HL-60/S4 treated with retinoic acid at 250 ng/mL for 4 days and 3 days (cell line): ENCODE results near the gene TEPSIN.

ENCODE experiments used
- in situ Hi-C: fragments of 300-500 bp; cut with MboI; formaldehyde crosslinking; loops from 2 replicates; pipeline ENCODE4 v1.7.0; 2022; ENCODE audit warnings: low sequenced_read_pairs

The TEPSIN gene, protein sequence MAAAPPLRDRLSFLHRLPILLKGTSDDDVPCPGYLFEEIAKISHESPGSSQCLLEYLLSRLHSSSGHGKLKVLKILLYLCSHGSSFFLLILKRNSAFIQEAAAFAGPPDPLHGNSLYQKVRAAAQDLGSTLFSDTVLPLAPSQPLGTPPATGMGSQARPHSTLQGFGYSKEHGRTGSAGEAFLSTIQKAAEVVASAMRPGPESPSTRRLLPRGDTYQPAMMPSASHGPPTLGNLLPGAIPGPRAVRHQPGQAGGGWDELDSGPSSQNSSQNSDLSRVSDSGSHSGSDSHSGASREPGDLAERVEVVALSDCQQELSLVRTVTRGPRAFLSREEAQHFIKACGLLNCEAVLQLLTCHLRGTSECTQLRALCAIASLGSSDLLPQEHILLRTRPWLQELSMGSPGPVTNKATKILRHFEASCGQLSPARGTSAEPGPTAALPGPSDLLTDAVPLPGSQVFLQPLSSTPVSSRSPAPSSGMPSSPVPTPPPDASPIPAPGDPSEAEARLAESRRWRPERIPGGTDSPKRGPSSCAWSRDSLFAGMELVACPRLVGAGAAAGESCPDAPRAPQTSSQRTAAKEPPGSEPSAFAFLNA

DNA sequence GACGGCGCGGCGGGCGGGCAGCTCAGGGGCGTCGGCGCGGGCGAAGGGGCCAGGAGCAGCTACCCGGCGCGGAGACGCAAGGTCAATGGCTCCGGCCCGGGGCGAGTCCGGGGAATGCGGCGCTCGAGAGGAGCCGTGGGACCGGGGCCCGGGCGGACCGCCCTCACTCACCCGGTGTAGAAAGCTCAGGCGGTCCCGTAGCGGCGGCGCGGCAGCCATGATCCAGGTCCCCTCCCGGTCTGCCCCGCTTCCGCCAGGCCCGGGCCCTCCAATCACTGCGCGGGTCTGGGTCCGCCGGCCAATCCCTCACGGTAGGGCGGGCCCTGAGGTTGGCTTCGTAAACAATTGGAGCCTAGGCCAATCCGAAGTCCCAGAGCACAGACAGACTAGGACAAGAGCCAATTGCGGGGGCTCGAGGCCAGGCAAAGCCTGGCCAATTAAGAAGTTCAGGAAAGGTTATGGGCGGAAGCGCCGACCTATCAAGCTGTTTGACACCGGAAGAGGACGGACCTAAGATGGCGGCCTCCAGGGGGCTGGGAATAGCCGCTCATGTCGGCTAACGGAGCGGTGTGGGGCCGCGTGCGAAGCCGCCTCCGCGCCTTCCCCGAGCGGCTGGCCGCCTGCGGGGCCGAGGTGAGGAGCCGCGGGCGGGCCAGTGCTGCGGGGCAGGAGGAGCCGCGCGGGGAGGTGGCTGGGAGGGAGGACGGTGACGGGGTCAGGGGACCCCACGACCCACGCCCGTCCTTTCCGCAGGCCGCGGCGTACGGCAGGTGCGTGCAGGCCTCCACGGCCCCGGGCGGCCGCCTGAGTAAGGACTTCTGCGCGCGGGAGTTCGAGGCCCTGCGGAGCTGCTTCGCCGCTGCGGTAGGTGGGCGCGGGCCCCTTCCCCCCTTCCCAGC lies at the start of gene TEPSIN, which contains the start of gene NDUFAF8:
Gene TEPSIN, minus strand, starts transcription at position 241 of the 899 bp plus-strand sequence. Its CDS starts 22 bp downstream, at position 219.
Gene NDUFAF8, plus strand, starts transcription at position 504 of the 899 bp plus-strand sequence. Its CDS starts 46 bp downstream, at position 550.
- in situ Hi-C loops, result no loop called here

DNA sequence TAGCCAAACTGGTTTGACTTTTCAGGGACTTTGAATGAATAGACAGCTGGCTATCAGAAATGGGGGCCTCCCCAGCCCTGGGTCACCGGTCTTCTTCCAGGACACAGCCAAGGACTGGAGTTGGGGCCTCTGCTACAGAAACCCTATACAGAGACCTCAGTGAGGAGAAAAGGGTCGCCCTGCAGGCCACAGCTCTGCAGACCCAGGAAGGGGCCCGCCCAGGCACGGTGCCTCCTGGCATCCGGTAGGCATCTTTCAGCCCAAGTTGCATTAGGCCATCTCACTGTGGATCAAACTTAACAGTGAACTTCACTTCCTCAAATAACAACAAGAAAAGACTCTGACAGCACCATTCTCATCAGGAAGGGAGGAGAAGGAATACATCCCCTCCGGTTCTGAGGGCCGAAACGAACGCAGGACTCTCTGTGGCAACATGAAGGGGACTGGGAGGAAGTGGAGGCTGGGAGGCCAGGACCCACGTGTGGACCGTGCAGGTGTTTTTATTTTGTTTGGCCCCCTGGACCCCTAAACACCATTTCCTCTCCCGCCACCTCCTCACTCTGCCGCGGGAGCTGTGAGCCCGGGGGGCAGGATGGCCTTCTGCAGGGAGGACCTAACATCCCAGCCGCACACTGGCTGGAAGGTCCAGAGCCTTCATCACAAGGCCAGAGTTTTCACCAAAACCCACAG lies 49.0 kb upstream of the TEPSIN start:
- in situ Hi-C loops, result no loop called here

DNA sequence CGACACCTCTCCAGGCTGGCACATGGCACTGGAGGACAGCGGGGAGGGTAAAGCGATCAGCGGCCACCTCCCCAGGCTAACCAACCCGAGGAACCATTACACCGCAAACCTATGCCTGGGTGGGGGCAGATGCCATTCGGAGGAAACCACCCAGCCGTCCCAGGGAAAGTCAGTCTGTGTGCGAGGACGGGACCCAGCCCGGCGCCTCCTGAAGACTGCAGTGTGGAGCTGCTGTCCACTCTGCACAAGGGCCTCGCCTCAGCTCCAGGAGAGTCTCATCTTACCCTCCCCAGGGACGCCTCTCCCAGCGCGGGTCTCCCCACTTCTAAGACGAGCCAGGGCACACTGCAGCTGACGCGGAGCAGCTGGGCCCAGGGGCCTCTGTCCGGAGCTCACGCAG lies 48.3 kb upstream of the TEPSIN start:
- in situ Hi-C loops, result no loop called here

DNA sequence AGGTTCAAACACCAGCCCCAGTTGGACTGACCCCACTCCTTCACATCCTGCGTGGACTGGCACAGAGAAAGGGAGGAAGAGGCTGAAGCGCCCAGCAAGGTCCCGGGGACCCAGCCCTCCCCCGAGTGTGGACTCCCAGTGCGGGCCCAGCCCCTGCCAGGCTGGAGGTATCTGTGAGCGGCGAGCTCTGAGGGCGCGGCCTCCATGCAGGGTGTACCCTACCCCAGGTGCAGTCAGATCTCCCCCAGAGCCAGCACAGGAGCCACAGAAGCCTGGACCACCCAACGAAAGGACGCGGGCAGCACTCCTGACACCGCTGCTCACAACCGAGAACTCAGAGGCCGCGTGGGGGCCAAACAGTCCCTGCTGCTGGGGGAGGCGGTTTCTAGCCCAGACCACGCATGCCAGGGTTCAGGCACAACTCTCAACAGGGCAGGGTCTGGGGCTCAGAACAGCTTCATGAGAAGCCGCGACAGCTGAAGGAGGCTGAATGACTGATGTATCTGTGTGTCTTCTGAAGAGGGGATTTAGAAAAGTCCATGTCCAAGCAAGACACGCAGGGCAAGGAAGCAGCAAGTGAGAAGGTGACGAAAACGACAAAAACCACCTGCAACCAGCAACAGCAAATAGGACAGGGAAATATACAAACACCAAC lies 47.8 kb upstream of the TEPSIN start:
- in situ Hi-C loops, result no loop called here

DNA sequence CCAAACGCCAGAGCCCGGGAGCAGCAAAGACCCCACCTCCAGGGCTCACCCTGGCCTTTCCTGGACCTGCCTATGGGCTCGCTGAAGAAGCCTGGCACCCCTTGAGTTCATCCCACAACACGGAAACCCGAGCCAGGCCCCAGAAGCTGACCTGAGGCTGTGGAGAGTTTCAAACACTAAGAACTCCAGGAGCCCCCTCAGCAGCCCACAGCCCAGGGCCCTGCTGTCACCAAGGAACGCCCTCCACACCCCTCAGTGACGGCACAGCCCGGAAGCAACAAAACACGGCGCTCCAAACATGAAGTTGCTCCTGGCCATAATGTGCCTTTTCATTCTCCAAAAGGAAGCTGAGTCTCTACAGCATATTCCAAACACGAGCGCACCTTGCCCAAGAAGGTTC lies 47.0 kb upstream of the TEPSIN start:
- in situ Hi-C loops, result no loop called here

DNA sequence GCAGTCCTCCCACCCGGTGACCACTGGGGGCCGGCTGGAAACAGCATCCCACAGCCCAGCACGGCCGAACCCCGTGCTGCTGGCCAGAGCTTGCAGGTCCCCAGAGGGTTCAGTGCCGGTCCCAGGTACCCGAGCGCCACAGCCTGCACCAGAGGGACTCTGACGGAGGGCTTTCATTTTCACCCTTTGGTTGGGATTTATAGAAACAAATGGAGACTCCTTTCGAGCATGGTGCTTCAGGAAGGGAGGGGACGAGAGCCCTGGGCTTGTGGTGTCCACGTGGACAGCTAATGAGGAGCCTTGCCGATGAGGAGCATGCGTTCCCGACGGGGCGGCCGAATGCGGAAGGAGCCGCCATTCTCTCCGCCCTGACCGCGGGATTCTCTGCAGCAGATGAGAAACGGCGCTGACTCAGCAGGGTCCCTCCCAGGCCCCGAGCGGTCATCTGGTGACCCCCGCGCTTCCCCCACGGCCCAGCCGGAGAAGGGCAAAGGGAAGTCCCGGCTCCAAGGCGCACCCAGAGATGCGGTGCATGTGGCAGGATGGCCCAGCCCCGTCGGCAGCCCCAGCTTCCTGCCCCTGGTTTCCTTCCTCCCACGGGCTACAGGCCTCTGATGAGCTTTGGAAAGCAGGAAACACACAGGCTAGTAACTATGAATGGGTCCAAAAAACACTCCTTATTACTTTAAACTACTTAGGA lies 46.5 kb upstream of the TEPSIN start:
- in situ Hi-C loops, result no loop called here

DNA sequence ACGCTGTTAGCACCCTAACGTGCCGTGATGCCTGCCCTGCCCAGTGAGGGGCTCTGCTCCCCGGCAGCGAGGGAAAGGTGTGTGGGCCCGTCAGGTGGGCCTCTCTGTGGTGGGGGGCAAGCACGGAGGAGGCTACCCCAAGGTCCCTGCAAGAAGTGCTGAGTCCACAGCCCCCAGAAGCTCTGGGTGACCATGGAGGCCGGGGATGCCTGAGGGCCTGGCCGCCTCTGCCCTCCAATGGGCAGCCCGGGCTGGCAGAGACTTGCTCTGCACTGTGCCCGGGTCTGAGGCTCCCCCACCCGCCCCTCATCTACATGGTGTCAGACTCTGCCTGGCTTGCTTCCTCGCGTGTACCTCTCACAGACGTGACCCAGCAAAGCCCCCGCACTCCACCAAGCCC lies 44.0 kb upstream of the TEPSIN start:
- in situ Hi-C loops, result no loop called here

DNA sequence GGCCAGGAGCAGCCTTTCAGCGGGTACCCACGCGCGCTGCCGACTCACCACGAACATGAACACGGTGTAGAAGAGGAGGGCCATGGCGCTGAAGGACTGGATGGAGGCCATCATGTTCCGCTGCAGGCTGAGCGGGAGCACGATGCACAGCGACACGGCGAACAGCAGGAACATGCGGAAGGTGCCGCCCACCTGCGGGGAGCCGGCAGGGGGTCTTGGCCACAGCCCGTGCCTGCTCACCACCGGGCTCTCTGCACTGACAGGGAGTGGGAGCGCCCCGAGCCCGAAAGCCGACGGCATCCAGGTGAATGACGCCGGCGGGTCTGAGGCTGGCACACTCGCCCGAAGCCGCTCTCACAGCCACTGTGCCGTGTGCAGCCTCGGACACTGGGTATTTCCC lies 43.3 kb upstream of the TEPSIN start:
- in situ Hi-C loops, result no loop called here

DNA sequence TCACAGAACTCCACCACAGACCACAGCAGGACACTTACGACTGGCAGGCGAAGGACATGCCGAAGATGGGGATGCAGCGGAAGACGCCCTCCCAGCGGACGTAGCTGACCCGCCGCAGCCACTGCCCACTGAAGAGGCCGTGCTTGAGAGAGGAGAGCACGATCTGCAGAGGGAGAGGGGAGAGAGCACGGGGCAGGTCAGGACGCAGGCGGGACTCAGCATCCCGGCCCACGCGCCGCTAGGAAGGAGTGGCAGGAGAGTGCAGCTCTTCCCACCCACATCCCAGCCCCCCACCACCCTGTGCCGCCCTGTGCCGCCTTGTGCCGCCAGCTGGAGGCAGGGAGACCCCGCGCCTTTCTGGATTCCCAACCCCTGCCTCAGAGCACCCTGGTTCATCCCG lies 41.7 kb upstream of the TEPSIN start:
- in situ Hi-C loops, result no loop called here

DNA sequence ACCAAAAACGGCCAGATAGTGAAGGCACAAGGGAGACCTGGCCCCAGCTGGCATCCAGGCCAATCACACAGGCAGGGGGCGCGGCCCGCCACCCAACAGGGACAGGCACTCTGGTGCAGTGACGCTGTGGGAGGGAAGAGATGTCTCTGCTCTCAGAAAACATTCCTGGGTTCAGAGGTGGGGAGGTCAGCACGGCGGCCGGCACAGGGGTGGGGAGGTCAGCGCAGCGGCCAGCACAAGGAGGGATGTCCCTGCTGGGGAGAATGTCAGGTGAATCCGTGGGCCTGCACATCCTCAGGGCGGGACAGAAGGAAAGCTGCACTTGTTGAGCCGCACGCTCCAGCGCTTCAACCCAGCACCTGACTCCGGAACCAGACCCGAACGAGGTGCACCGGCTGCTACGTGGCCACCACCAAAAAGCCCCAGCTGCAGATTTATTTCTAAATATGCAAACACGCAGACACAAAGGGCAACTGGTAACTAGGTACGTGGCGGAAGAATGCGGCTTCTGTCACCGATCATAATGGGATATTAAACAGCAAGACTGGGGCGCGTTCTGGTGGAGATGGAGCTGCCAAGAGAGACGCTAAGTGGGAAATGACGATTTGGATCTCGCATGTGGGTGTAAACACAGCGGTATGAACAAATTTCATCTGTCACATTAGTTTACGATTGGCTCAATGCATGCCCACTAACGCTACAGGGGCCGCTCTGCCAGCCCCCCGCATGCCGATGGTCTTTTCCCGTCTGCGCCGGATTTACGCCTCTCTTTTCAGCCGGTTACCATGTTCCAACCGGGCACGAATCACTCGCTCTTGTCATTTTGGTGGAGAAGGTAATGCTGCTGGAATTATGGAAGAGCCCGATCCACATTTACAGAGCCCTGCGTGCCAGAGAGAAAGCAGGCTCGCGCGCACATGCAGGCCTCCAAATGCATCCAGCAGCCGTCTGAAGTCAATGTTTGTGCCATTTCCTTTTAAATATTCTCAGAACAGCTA lies 40.7 kb upstream of the TEPSIN start:
- in situ Hi-C loops, result no loop called here

DNA sequence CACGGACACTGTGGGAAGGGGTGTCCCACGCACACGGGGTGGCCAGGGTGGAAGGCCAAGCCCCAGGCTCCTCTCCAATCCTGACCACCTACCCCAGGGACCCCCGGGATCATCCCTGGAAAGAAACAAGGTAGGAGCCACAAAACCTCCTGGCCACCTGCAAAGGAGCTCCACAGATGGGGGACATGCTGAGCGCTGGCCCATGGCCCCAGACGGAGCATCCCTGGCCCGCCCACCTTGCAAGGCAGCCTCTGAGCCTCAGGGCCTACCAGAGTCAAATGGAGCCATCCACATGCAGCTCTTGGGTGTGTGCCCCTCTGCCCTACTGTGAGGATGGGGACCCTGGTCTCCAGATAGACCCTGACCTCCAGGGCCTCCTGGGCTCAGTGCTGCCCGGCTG lies 40.0 kb upstream of the TEPSIN start:
- in situ Hi-C loops, result no loop called here

DNA sequence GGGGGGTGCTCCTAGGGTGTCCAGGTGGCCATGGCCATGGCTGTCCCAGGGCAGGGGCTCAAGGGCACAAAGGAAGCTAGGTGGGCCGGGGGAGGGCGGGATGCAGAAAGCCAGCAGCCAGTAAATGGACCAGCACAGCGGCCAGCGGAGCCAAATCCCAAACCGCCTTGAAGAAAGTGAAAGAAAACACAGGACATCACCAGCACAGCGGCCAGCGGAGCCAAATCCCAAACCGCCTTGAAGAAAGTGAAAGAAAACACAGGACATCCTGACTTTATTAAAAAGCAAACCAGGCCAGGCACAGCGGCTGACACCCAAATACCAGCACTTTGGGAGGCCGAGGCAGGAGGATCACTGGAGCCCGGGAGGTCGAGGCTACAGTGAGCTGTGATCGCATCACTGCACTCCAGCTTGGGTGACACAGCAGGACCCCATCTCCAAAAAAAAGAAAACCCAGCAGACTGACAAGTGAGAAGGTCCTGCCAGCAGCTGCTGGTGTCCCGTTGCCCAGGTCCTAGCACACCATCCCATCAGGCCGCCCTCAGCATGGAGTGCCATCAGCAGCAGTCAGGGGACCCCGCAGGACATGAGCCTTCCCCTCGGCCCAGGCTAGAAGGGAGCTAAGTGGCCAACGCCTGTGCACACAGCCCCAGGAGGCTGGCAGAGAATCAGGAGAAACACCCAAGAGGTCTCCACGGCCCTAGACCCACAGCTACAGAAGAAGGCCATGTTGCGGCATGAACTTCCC lies 39.3 kb upstream of the TEPSIN start:
- in situ Hi-C loops, result no loop called here

DNA sequence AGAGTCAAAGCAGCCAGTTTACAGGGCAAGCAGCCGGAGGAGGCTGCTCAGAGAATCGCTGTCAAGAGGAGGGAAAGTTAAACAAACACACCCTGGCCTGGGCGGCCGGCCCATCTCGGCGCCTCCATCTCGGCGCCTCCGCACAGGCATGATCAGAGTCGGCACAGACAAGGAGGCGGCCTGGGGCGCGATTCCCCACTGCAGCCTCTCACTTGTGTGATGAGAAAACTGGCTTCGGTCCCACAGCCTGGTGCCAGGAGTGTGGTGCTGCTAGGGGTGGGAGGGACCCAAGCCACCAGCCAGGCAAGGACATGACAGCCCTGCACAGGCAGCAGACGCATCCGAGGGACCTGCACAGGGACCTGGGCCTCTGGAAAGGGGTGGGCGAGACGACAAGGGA lies 38.6 kb upstream of the TEPSIN start:
- in situ Hi-C loops, result no loop called here

DNA sequence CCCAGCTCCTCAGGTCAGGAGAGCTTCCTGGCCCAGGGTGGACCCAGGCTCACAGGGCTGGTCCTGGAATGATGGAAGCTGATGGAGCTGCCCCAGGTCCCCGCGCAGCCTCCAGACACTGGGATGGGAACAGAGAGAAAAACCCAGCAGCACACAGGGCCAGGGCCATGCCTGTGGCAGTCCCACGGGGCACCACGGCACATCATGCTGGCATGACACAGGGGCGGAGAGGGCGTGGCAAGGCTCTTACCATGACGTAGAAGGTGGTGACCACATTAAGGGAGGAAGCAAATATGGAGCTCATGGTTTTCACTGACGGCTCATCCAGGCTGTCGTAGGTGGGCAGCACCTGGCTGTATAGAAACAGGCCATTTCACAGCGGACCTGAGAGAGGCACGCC lies 37.9 kb upstream of the TEPSIN start:
- in situ Hi-C loops, result no loop called here

DNA sequence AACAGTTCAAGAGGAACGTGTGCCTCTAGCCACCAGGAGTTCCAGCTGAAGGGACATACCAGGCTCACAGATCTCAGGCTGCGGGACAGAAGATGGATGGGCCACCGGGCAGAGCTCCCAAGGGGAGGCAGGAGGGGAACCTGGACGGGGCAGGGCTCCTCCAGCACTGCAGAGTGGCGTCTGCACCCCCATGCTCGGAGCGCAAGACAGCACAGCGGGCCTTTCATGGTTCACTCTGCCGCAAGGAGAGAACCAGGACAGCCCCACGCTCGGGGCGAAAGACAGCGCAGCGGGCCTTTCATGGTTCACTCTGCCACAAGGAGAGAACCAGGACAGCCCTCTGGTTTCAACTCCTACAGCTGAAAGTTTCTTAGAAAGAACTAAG lies 35.6 kb upstream of the TEPSIN start:
- in situ Hi-C loops, result no loop called here

DNA sequence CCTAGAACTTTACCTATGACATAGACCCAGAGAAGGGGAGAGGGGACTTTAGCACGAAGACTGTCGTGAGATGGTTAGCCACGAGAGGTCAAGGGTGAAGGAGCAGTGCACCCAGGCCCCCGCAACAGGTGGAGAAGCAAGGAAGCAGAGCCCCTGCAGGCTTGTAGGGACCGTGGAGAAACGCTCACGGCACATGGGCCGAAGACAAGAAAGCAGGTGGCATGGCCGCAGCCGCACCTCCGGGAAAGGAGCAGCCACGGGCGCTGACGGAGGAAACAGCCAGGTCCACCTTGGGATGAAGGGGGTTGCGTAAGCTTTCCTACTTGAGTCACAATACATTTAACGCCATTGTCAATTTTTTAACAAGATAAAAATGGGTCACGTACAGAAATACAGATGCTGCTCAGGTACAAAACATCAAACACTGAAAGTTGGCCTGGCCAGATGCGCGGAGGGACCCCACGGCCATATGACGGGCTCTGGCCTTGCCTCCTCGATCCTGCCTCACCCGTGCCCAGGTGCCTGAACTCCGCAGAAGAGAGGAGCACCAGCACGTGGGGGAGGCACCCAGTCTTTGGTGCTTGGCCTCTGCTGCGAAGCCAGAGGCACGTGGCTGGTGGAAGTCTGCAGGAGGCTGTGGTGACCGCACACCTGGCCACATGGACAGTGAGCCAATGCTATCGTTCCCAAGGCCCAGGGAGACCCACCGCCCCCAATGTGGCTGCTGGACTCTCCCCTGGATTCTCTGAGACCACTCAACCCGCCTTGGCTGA lies 35.0 kb upstream of the TEPSIN start:
- in situ Hi-C loops, result no loop called here

DNA sequence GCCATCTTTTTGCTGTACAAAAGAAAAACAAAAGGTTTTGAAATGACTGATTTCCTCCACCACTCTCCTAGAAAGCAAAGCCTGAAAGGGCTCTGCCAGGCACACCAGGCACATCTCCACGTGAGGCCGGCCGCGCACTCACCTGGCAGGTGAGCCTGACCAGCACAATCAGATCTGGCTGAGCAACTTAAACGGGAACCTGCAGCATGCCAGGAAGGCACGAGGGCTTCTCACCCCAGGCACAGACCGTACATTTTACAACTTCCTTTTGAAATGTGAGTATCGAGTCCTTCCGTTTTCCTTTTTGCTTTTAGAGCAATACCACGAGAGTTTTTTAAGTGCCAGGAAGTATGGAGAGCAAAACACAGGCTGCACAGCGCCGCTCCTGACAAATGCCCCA lies 33.8 kb upstream of the TEPSIN start:
- in situ Hi-C loops, result no loop called here
